Gastrocnemius medialis (tissue), 4 donors: ENCODE data around the gene ZFAND6.

Source experiments
- CTCF ChIP-seq, 5 experiments: fragments of 450-650 bp in 3 of 5; fragments of 200-600 bp in 2 of 5; sonication (generic) in 2 of 5; IDR thresholded peaks in 4 of 5; conservative IDR thresholded peaks in 1 of 5; 1 replicate in 4 of 5; 2 replicates in 1 of 5; pipeline ENCODE4 v1.5.1; 2016 to 2019; ENCODE audit warnings: antibody characterized with exemption in 5 of 5, mild to moderate bottlenecking in 3 of 5, moderate library complexity in 3 of 5
- POLR2A ChIP-seq, 2 donors: fragments of 450-650 bp; IDR thresholded peaks; one replicate each; pipeline ENCODE4 v1.6.1; 2017; ENCODE audit warnings: antibody characterized with exemption in 2 of 2, mild to moderate bottlenecking in 2 of 2, moderate library complexity in 2 of 2

DNA sequence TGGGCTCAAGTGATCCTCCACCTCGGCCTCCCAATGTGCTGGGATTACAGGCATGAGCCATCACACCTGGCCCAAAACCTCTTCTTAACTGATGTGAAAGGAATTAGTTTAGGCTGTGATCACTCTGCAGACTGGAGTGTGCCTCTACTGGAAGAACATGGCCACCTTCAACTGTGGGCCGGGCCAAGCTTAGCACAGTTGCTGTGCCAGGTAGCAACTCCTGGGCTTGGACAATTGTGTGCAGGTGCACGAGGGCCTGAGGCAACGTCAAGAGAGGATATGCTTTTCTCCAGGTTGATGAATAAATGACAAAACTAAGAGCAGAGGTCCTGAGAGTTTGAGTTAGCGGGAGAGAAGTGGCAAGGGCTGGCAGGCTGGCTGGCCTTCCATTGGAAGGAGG, 99.8 kb downstream of the ZFAND6 start:
- TF ChIP-seq CTCF (IDR thresholded peaks at IDR 0.05 in 4 of 5, conservative IDR thresholded peaks at IDR 0.05 in 1 of 5) (no peak), POLR2A (IDR thresholded peaks at IDR 0.05) (no peak)
